Vagina (tissue), 2 donors: ENCODE results near the gene VMP1. TPM values are rescaled to one million over a fixed set of nuclear protein-coding genes. Genes with fewer than 3 reads are reported as not detected.
A peak's percentile ranks its signal among the peaks of the same experiment; 100 is the strongest.
"Not testable (repeated sequence)": the region's sequence is repeated elsewhere in the genome, so short reads cannot be mapped to it uniquely, and the experiment has no call there.

Experiments used
- DNase-seq, 2 donors: peaks; one replicate each; pipeline ENCODE4 v3.0.0-alpha.2; 2017; ENCODE audit errors: extremely low spot score in 2 of 2
- H3K27ac ChIP-seq: fragments of 200-600 bp; sonication (generic); one replicate; pipeline ENCODE4 v1.5.1; 2019
- H3K27me3 ChIP-seq: fragments of 200-600 bp; sonication (generic); one replicate; pipeline ENCODE4 v1.5.1; 2019
- H3K36me3 ChIP-seq, 2 donors: fragments of 200-600 bp; sonication (generic); one replicate each; pipeline ENCODE4 v1.5.1; 2017 to 2019
- H3K4me1 ChIP-seq: fragments of 200-600 bp; sonication (generic); one replicate; pipeline ENCODE4 v1.5.1; 2019
- H3K4me3 ChIP-seq, 2 donors: fragments of 200-600 bp; sonication (generic); 1 replicate in 1 of 2; 2 replicates in 1 of 2; pipeline ENCODE4 v1.5.1; 2016 to 2019
- H3K9me3 ChIP-seq: fragments of 200-600 bp; sonication (generic); one replicate; pipeline ENCODE4 v1.5.1; 2019
- POLR2A ChIP-seq, 2 donors: fragments of 450-650 bp; IDR thresholded peaks; one replicate each; pipeline ENCODE4 v1.6.1; 2017; ENCODE audit warnings: antibody characterized with exemption in 2 of 2, mild to moderate bottlenecking in 2 of 2, moderate library complexity in 2 of 2
- POLR2AphosphoS5 ChIP-seq, 2 donors: sonication (generic); formaldehyde crosslinking; IDR thresholded peaks; one replicate each; pipeline ENCODE4 v1.9.0; 2017; ENCODE audit warnings: antibody characterized with exemption in 2 of 2, mild to moderate bottlenecking in 2 of 2, low read depth in 1 of 2; ENCODE audit not compliant: insufficient read depth in 1 of 2
- intact Hi-C: fragments of 100-400 bp; cut with DNase I; formaldehyde crosslinking; loops from one replicate; pipeline ENCODE4 v1.15.1; 2023
- total RNA-seq: library from RNA; depleted of rRNA; stranded (reverse); fragments of >200 nt; gene quantifications from one replicate; pipeline ENCODE4 v1.2.3, GENCODE V29; 2016
- TF ChIP-seq, protein P1 (sequence below), 3 experiments: fragments of 450-650 bp in 2 of 3; fragments of 200-600 bp in 1 of 3; sonication (generic) in 1 of 3; IDR thresholded peaks; one replicate each; pipeline ENCODE4 v1.5.1; 2017 to 2019; ENCODE audit warnings: antibody characterized with exemption in 3 of 3, mild to moderate bottlenecking in 2 of 3, moderate library complexity in 2 of 3

Gene VMP1
- total RNA-seq, 1 donor from 2014 or later, result 380 TPM

DNA sequence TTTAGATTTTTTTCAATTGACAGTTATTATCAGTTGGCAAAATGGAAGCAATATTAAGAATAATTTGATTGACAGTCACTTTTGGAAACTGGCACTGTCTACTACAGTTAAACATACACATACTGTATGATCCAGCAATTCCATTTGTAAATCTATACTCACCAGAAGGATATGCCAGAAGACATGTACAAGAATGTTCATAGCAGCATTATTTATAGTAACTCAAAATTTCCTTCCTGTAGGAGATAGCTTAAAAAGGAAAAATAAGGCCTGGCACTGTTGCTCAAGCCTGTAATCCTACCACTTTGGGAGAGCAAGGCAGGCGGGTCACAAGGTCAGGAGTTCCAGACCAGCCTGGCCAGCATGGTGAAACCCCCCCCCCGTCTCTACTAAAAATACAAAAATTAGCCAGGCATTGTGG lies 89.3 kb downstream of the VMP1 start:
- no peak for TF ChIP-seq POLR2A (IDR thresholded peaks at IDR 0.05)
- no peak for TF ChIP-seq POLR2AphosphoS5 (IDR thresholded peaks at IDR 0.05; ENCODE audit: insufficient read depth in 1 of 2, low read depth in 1 of 2)
- TF ChIP-seq, protein P1, sequence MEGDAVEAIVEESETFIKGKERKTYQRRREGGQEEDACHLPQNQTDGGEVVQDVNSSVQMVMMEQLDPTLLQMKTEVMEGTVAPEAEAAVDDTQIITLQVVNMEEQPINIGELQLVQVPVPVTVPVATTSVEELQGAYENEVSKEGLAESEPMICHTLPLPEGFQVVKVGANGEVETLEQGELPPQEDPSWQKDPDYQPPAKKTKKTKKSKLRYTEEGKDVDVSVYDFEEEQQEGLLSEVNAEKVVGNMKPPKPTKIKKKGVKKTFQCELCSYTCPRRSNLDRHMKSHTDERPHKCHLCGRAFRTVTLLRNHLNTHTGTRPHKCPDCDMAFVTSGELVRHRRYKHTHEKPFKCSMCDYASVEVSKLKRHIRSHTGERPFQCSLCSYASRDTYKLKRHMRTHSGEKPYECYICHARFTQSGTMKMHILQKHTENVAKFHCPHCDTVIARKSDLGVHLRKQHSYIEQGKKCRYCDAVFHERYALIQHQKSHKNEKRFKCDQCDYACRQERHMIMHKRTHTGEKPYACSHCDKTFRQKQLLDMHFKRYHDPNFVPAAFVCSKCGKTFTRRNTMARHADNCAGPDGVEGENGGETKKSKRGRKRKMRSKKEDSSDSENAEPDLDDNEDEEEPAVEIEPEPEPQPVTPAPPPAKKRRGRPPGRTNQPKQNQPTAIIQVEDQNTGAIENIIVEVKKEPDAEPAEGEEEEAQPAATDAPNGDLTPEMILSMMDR (IDR thresholded peaks at IDR 0.05), result no peak
- intact Hi-C loops, result no loop called here
- no peak overlapping the region for H3K27ac ChIP-seq

DNA sequence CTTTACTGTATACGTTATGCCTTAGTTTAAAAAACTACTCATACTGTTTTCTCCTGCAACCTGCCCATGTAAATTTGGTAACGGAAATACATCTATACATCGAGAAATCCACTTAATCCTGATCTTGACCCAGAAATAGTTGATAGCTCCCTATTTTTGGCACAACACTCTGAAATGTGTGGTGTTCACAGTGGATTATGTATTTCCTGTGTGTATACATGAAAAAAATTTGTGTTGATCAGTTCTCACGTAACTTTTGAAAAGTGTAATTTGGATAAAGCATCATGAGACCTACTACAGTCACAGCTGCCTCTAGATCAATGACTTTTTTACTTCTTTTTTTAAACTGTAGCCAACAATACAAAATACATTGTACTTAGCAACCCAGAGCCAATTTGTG lies 90.7 kb downstream of the VMP1 start:
- no peak for TF ChIP-seq POLR2AphosphoS5 (IDR thresholded peaks at IDR 0.05; ENCODE audit: insufficient read depth in 1 of 2, low read depth in 1 of 2)
- intact Hi-C loops, result no loop called here

More for the DNA sequence above, 89.3 kb downstream of the VMP1 start:
- Histone ChIP-seq H3K9me3 (no peaks in the 10 kb centered on the region), H3K27me3 (no peaks in the 10 kb centered on the region), H3K4me1 (no peaks in the 10 kb centered on the region), H3K36me3 (no peaks in the 10 kb centered on the region), H3K4me3 (no peak overlapping the region)
- DNase-seq, result no peak

DNA sequence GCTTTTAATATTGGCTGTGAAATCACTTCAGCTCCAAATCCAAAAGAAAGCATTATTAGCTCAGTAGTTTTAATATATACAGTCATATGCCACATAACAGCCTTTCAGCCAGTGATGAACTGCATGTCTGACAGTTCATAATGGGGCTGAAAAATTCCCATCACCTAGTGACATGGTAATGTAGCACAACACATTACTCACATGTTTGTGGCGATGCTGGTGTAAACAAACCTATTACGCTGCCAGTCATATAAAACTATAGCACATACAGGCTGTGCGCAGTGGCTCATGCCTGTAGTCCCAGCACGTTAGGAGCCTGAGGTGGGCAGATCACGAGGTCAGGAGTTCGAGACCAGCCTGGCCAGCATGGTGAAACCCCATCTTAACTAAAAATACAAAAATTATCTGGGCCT lies 93.1 kb downstream of the VMP1 start:
- Histone ChIP-seq H3K27ac (no peak overlapping the region), H3K4me3 (no peak overlapping the region), H3K4me1 (peaks cover 8% of the 10 kb centered on the region), H3K36me3 (no peaks in the 10 kb centered on the region), H3K27me3 (no peaks in the 10 kb centered on the region), H3K9me3 (no peaks in the 10 kb centered on the region)
- no peak for DNase-seq
- TF ChIP-seq, protein P1 (IDR thresholded peaks at IDR 0.05), result no peak
- TF ChIP-seq POLR2AphosphoS5 (IDR thresholded peaks at IDR 0.05; ENCODE audit: insufficient read depth in 1 of 2, low read depth in 1 of 2) (no peak), POLR2A (IDR thresholded peaks at IDR 0.05) (no peak)
- intact Hi-C loops, result no loop called here

More for the DNA sequence above, 90.7 kb downstream of the VMP1 start:
- H3K36me3 ChIP-seq, result no peaks in the 10 kb centered on the region
- no peaks in the 10 kb centered on the region for H3K27me3 ChIP-seq
- H3K27ac ChIP-seq, result no peak overlapping the region
- DNase-seq, result no peak
- H3K4me3 ChIP-seq, result no peak overlapping the region
- H3K4me1 ChIP-seq, result no peaks in the 10 kb centered on the region
- no peaks in the 10 kb centered on the region for H3K9me3 ChIP-seq

DNA sequence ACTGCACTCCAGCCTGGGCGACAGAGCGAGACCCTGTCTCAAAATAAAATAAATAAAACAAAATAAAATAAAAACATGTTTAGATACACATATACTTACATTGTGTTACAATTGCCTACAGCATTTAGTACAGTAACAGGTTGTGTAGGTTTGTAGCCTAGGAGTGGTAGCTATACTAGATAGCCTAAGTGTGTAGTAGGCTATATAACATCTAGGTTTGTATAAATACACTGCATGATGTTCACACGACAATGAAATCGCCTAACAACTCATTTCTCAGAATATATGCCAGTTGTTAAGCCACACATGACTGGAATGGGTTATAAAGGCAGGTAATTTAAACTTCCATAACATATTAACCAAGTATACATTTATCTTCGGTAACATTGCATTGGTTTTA lies 94.7 kb downstream of the VMP1 start:
- intact Hi-C loops, result no loop called here
- no peak for DNase-seq
- no peak overlapping the region for H3K27ac ChIP-seq

DNA sequence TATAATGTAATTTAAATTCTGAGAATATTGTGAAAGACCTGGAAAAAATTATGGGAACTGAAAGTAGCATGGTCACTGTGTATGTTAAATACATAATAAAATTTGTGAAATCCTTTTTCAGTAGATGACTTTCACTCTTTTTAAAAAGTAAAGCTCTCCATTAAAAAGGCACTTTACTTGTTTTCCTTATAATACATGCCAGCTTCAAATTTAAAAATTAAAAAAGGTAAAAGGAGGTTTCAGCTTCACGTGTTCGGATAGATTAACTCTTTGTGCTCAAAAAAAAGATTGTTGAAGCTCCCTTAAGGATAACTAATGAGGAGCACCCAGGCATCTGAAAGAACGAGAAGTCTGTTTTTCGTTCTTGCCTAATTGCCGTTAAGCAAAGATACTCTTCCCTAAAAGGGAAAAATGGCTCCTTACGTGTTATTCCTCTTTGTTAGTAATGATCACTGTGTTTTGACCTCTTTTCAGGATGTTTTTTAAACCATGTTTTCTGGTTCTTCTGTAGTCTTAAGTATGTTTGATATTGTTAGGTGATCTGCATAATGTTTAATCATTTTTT lies 97.5 kb downstream of the VMP1 start:
- intact Hi-C loops, result no loop called here
- no peaks in the 10 kb centered on the region for H3K9me3 ChIP-seq
- H3K36me3 ChIP-seq, result no peaks in the 10 kb centered on the region
- H3K4me1 ChIP-seq, result peaks cover 8% of the 10 kb centered on the region
- peak overlapping the region in 1 of 2 donors; percentile 18 for H3K4me3 ChIP-seq
- H3K27ac ChIP-seq, result peak overlapping the region; percentile 78
- no peaks in the 10 kb centered on the region for H3K27me3 ChIP-seq
- DNase-seq, result no peak
- TF ChIP-seq, protein P1 (IDR thresholded peaks at IDR 0.05), result no peak
- no peak for TF ChIP-seq POLR2AphosphoS5 (IDR thresholded peaks at IDR 0.05; ENCODE audit: insufficient read depth in 1 of 2, low read depth in 1 of 2)
- no peak for TF ChIP-seq POLR2A (IDR thresholded peaks at IDR 0.05)

More for the DNA sequence above, 94.7 kb downstream of the VMP1 start:
- H3K9me3 ChIP-seq, result no peaks in the 10 kb centered on the region
- H3K4me1 ChIP-seq, result peaks cover 8% of the 10 kb centered on the region
- no peaks in the 10 kb centered on the region for H3K36me3 ChIP-seq
- no peaks in the 10 kb centered on the region for H3K27me3 ChIP-seq
- no peak overlapping the region for H3K4me3 ChIP-seq
- TF ChIP-seq POLR2A (IDR thresholded peaks at IDR 0.05), result no peak
- no peak for TF ChIP-seq POLR2AphosphoS5 (IDR thresholded peaks at IDR 0.05; ENCODE audit: insufficient read depth in 1 of 2, low read depth in 1 of 2)
- TF ChIP-seq, protein P1 (IDR thresholded peaks at IDR 0.05), result no peak

DNA sequence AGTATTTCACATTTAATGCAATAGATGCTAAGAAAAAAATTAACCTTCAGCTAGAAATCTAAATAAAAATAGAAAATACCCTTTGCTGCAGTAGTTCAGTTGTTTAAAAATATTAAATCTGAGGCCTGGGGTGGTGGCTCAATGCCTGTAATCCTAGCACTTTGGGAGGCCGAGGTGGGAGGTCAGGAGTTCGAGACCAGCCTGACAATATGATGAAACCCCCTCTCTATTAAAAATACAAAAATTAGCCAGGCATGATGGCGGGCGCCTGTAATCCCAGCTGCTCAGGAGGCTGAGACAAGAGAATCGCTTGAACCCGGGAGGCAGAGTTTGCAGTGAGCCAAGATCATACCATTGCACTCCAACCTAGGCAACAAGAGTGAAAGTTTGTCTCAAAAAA lies 98.9 kb downstream of the VMP1 start:
- H3K4me1 ChIP-seq, intact Hi-C loops, H3K4me3 ChIP-seq, H3K27me3 ChIP-seq, DNase-seq, H3K36me3 ChIP-seq, H3K9me3 ChIP-seq: not testable (repeated sequence)
- peak overlapping the region; percentile 78 for H3K27ac ChIP-seq
